Measurements from ENCODE around the gene ABLIM2.

The ABLIM2 gene

DNA sequence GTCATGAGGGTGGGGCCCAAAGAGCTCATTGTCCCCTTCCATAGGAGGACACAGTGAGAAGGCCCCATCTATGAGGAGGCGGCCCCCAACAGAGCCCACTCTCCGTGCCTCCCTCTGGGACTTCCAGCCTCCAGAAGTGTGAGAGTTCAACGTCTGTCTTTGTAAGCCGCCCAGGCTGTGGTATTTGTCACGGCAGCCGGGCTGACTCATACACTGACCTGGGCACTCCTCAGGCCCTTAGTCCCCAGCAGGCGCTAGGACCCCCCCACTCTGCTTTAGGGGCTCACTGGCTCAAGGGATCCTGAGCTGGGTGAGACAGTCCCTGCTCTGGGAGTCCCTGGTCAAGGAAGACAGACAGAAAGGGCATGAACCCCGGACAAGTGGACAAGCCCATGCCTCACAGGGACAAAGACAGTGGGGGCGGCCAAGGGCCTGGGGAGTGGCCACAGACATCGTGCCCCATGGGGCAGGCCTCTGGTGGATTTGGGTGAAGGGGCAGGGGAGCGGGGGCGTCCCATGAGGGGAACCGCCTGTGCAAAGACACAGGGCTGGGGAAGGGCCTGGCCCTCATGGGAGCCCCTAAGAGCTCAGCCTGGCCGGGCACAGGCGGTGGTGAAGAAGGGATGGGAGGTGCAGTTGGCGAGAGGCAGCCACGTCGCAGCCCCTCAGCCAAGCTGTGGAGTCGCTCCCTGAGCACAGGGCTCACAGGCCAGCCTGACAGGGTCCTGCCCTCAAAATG, 21.5 kb downstream of the ABLIM2 start:
- DNase-seq (ENCODE audit: low spot score) = no peak

DNA sequence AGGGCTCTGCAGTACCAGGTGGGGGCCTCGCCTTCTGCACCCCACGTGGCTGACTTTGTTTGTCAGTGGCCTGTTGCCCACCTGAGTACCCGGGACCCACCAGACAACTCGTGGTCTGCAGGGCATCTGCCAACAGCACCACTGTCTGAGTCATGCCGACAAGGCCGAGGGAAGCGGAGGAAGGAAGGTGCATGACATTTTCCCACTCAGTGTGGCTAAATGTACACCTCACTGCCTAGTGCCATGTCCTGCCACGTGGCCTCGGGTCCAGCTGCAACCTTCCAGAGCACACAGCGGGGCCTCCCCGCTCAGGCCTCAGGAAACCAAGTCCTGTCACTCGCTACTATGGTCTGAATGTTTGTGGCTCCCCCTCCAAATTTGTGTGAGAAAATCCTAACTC, 22.1 kb downstream of the ABLIM2 start:
- DNase-seq (ENCODE audit: low spot score) = no peak

DNA sequence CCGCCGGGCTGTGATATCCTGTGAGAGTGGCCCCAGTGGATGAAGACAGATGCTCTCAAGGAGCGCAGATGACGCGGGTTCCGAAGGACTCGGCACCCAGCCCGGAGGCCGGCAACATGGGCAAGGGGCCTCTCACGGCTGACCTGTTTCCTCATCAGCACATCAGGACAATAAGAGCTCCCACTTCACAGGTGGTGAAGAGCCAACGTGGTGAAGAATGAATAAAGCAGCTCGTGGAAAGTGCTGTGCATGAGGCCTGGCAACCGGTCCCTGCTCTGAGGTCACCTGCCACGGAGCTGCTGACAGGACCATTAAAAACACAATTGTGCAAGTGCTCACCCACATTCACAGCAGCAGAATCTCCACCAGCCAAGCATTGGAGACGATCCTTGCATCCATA, 22.9 kb downstream of the ABLIM2 start:
- DNase-seq (ENCODE audit: low spot score) = no peak

DNA sequence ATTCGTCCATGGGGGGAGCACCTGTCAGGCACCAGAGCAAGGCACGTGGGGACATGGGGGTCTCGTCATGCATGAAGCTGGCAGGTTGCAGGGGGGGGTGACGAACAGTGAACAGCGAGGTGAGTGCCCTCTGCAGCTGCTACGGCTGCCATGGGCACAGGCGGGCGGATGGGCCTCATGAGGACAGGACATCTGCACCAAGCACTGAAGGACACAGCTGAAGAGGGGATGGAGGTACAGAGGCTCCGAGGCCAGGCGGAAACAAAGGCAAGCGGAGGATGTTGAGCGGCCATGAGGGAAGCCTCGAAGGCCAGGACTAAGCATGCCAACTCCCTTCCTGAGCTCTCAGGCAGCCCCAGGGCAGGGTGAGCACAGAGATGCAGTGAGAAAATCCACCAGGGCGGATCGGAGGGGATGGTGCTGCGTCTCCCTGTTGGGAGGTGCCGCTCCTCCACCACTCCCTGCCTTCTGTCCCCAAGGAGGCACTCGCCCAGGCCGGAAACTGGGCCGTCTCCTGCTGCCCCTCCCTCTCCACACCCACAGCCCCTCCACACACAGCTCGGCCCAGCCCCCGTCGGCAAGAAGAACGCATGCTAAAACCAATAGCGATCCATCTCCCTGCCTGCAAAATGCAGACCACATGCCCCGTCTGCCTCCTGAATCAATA, 24.6 kb downstream of the ABLIM2 start:
- DNase-seq (ENCODE audit: low spot score) = no peak

DNA sequence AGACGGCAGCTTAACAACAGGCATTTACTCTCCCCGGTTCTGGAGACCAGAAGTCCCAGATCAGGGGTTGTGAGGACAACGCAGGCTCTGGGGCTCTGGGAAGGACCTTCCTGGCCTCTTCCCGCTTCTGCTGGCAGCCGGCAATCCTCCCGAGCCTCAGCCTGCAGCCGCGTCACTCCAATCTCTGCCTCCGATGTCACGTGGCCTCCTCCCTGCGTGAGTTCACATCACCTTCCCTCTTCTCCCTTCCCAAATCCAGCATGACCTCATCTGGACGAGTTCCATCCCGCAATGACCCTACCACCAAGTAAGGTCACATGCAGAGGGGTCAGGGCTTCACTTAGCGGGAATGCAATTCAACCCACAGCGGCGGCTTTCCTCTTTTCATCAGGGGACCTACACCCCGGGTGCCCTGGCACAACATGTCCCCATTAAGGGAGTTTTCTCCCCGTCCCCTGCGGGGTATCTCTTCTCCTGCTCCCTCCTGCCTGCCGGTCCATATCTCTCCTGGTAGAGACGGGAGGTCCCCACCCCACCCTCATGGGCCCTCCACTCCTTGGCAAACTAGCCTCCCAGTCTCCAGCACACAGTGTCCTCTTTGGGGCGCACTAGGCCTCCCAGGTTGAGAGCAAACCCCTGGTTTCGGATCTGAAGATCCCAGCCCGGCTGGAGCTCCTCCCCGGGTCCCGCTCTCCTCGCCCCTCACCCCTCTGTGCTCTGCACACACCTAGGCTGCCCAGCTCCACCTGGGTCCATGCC, 25.5 kb downstream of the ABLIM2 start:
- DNase-seq (ENCODE audit: low spot score) = no peak

DNA sequence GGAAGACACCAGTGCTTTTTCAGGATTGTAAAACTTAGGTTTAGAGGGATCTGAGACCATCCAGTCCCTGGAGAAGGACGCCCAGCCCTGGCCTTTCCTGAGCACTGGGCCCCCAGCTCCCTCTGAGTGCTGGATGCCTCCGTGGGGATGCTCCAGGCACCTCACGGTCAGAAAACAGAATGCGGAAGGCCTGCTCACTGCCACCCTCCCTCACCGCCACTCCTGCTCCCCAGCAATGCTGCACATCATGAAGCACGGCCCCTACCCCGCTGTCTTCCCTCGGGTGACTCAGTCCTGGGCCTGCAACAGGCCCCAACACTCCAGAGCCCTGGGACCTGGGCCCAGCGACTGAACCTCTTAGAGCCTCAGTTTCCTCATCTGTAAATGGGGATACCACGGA, 26.2 kb downstream of the ABLIM2 start:
- DNase-seq (ENCODE audit: low spot score) = no peak

DNA sequence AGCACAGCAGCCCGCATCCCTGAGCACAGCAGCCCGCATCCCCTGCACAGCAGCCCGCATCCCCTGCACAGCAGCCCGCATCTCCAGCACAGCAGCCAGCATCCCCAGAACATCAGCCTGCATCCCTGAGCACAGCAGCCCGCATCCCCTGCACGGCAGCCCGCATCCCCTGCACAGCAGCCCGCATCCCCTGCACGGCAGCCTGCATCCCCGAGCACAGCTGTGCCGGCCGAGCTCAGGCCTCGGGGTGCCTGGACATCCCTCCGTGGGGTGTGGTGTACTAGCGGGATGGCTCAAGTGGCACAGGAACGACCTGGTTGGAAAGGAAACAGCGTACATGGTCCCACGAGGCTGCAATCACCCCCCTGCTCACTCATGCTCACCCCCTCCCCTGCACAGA, 26.8 kb downstream of the ABLIM2 start:
- DNase-seq (ENCODE audit: low spot score) = no peak

DNA sequence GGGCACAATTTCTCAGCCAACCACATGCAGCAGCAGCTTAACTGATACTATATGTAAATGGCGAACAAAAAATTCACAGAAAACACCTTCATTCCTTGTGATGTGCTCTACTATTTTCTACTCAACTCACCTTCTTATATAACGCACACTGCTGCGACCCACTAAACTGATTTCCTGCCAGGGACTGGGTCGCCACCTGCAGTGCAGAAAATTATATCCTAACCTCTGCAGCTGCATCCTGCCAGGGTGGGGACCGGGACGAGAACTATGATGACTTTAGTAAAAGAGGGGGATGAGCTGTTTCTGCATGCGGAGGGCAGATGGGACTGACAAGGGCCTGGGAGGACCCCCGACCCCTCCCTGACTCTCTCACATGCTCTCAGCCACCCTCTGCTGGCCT, 27.4 kb downstream of the ABLIM2 start:
- no peak for DNase-seq (ENCODE audit: low spot score)

DNA sequence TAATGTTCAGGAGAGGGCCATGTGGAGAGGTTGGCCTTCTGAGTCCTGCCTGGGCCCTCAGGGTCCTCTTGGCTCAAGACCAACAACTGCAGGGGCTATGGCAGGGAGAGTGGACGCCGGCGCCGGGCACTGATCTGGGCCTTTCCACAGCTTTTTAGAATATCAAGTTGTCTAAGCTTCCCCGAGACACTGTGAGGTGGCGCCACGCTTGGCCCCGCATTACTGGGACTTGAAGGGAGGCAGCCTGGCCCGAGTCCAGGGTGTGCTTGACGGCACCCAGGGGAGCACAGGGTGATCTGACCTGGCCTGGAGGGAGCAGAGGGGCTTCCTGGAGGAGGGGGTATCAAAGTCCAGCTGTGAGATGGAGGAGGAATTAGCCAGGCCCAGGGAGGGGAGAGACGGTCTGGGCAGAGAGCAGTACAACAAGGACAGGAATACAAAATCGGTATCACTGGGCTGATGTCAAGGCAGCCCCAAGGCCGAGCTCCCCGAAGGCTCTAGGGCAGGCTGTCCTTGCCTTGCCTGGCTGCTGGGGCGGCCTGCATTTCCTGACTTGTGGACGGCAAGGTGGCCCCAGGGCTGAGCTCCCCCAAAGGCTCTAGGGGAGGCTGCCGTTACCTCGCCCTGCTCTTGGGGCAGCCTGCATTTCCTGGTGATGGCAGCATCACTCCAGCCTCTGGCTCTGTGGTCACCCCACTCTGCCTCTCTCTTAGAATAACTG, 28.1 kb downstream of the ABLIM2 start:
- DNase-seq (ENCODE audit: low spot score) = no peak

DNA sequence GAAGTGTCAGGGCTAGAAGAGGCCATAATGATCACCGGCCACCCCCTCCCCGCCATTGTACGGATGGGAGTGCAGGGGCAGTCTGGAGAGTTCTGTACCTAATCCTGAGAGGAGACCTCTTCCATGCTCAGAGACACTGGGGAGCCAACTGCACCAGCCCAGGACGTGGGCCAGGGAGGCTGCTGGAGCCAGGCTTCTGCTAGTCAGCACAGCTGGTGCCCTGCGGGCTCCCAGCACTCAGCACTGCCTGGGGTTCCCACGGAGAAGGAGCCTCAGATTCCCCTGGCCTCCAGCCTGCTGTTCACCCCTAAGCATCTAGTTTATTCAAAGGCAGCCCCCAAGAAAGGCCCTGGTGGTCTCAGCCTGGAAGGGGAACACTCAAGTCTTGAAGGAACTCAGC, 28.8 kb downstream of the ABLIM2 start:
- no peak for DNase-seq (ENCODE audit: low spot score)

DNA sequence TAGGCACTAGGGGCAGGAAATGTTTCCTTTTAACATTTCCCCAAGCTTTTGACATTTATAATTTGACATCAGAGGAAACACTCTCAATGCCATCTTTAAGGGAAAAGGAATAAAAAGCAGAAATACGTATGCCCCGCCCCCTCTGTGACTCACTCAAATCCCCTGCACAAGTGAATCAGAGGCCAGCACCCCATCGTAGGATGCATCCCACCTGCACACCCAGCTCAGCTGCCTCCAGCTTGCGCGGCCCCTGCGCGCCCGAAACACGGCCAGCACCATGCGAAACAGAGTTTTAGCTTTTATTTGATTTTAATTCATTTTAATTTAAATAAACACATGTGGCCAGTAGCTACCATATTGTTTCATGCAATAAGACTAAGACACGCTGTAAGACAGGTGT, 29.5 kb downstream of the ABLIM2 start:
- no peak for DNase-seq (ENCODE audit: low spot score)

DNA sequence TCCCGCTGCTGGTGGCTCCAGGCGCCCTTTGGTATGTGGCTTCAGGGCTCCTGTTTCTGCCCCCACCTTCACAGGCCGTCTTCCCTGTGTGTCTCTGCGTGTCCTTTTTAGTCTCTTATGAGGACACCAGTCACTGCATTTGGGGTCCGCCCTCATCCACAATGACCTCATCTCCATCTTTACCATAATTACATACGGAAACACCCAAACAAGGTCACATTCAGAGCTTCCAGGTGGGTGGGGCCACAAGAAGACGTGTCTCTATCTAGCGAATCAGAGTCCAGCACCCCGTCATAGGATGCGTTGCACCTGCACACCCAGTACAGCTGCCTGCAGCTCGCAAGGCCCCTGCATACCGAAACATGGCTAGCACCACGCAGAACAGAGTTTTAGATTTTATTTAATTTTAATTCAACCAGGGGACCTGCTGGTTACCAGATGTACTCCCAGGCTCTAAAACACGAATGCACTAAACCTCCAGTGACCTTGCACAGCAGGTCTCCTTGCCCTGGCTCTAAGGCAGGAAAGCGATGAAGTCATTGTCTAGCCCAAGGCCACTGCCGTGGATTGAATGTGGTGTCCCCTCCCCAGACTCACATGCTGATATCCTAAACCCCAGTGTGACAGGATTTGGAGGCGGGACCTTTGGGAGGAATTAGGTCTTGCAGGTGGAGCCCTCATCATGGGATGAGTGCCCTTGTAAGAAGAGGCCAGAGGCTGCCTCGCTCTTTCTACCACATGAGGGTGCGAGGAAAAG, 30.3 kb downstream of the ABLIM2 start:
- no peak for DNase-seq (ENCODE audit: low spot score)

DNA sequence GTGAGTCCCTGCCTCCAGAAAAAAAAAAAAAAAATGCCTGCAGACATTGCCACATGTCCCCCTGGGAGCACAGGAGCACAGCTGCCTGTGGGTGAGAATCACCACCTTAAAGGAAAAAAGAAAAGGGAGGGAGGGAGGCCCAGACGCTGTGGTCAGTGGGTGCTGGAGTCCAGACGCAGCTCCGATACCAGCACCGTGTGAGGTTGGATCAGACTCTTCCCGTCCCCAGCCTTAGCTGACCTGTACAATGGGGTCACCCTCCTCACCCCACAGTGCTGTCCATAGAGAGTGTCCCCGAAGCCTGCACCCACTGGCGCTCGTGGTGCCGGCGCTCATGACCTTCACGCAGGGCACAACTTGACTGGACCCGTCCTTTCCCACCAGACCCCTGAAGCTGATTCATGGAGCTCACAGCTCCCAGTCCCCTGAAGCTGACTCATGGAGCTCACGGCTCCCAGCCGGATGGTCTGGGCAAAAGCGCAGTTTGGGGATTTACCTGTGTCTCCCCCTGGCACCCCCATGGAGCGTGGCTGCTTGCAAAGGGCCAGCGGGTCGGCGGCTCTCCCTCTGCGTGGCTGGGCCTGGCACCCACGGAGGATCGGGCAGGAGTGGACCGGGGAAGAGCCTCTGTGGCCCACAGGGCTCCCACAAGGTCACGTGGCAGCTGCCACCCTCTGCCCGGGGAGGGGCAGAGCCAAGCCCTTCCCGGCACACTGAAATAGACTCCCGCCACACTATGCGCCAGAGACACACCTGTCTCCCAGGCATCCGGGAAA, 31.4 kb downstream of the ABLIM2 start:
- DNase-seq (ENCODE audit: low spot score) = no peak

DNA sequence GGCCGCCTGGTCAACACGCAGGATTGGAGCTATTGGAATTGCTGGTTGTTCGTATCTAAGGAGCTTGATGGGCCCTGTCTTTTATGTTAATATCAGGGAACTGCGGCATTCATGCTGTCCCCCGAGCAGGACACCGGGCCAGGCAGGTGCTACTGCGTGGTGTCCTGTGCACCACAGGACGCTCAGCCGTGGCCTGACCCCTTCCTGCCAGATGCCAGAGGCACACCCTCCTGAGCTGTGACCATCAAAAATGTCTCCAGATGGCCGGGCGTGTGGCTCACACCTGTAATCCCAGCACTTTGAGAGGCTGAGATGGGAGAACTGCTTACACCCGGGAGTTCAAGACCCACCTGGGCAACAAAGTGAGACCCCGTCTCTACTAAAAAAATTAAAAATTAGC, 32.1 kb downstream of the ABLIM2 start:
- DNase-seq (ENCODE audit: low spot score) = no peak

DNA sequence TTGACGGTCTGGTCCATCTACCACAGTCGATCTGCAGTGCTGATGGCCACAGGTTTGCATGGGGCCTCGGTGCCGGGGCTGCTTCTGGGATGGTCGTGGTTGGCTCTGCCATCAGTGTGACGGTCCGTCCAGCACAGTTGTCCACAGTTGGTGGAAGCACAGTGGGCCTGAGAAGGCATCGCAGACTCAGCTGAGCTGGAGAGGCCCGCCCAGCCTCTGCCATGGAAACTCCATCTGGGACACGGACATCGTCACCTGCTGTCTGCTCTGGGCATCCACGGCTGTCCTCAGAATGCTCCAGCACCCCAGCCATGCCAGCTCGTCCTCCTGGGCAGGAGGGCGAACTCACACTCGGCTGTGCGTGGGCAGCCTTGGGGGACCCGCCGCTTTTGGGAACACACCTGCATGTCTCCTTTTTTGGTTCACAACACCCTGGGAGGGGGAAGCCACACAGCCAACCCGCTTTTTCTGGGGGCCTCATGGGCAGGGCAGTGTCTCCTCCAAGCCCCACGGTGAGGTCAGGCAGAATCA, 33.0 kb downstream of the ABLIM2 start:
- no peak for DNase-seq (ENCODE audit: low spot score)

DNA sequence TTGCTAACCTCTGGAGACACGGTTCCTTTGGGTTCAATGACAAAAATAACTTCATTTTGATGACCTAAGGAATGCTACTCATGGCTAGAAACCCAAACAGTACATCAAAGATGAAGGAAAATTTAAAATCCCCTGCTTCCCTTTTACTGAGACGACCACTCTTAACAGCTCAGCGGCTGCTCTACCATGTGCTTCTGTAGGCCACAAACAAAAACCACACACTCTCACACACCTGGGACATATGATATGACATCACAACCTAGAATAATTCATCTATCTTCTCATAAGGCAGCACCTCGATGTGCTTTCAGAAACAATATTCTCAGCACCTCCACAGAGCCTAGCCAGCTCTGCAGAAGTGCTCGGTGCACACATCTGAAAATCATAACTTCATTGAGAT, 34.7 kb downstream of the ABLIM2 start:
- DNase-seq (ENCODE audit: low spot score) = no peak

DNA sequence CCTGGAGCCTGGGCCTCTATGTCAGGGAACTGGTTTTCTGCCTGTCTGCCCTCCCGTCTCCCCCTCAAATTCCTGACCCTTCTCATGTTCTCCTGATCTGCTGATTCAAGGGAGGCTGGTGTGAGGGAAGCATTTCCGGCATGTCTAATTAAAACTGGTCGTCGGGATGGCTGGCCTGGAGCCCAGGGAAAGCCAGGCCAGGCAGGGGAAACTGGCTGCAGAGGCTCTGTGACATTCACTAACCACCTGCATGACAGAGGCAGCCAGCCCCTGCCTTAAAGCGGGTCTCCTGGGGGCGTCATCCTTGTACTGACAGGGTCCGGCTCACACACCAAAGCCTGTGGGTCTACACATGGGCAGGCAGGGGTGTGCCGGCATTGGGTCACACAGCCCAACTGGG, 35.2 kb downstream of the ABLIM2 start:
- DNase-seq (ENCODE audit: low spot score) = no peak

DNA sequence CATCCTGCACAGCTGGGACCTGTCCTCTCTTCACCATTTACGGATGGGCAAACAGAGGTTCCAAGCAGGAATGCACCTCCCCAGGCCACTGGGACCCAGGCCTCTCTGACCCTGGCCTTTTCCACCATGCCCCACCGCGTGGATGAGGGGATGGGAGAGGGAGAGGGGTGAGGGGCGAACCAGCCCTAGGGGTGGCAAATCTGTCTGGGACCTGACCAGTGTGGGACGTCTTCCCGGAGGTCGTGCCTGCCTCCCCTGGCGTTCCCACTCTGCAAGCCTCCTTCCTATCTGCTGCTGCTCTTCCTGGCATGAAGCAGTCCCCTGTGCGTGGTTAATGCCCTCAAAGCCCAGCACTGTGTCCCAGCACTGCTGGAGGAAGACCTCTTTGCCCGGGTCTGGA, 35.9 kb downstream of the ABLIM2 start:
- DNase-seq (ENCODE audit: low spot score) = no peak

DNA sequence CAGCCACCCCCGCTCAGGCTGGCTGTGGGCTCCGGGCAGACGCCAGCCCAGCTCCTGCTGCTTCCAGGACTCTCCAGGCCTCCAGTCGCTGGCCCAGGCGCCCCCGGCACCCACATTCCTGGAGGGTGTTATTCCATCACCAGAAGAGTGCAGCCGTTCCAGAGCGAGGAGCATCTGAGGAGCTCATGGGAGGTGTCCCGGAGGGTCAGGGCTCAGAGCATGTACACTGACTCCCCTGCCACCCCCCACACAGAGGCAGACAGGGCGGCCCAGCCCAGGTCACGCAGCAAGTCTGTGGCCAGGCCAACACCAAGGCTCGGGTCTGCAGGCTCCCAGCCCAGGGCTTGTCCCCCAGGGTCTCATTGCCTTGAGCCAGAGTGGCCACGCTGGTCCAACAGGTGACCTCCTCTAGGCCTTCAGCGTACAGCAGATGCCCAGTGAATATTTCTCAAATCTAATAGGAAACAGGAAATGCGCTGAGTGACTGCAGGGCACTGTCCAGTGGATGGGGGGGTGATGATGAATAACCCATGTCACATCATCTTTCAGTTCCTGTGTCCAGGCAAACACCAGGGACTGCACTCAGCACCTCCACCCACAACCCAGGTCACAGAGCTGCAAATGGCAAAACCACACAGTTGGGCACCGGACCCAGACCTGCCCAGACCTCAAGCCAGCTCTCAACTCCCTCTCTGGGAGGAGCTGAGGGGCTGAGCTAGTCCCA, 37.2 kb downstream of the ABLIM2 start:
- no peak for DNase-seq (ENCODE audit: low spot score)

DNA sequence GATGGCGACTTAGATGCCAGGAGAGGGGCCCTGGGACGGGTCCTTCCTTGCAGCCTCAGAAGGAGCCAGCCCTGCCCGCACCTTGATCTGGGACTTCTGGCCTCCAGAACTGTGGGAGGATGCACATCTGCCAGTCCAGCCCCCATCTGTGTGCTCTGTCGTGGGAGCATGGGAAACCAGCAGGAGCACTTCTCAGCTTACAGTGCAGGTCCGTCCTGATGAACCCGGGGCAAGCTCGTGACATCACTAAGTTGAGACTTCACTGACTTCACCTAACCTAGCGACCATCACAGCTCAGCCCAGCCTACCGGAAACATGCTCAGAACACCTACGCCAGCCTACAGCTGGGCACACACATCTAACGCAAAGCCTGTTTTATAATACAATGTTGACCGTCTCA, 38.1 kb downstream of the ABLIM2 start:
- DNase-seq (ENCODE audit: low spot score) = no peak
